Kidney (tissue), 22 donors: ENCODE data around the gene MEIKIN. TPM values are rescaled to one million over a fixed set of nuclear protein-coding genes. Genes with fewer than 3 reads are reported as not detected.

Experiments
- DNase-seq, 5 donors: peaks; one replicate each; pipeline ENCODE4 v3.0.0-alpha.2; 2013 to 2020
- FAIRE-seq: peaks from 2 replicates; lab custom pipeline; 2012; peaks lifted over from hg19 to GRCh38; lab: Jason Lieb, UNC
- H3K27ac ChIP-seq, 2 donors: one replicate each; pipeline ENCODE4 v1.7.0; 2013; ENCODE audit warnings: low read depth in 2 of 2, low read length in 2 of 2, inconsistent platforms in 1 of 2
- H3K27me3 ChIP-seq: one replicate; pipeline ENCODE4 v1.7.1; 2013; ENCODE audit warnings: low read length, inconsistent platforms; ENCODE audit not compliant: control insufficient read depth, insufficient read depth
- H3K36me3 ChIP-seq, 3 donors: one replicate each; pipeline versions ENCODE4 v1.7.0 to v1.7.1; 2013; ENCODE audit warnings: low read length in 3 of 3, control low read depth in 1 of 3, inconsistent platforms in 1 of 3; ENCODE audit not compliant: insufficient read depth in 3 of 3, control insufficient read depth in 2 of 3
- H3K4me1 ChIP-seq, 3 donors: one replicate each; pipeline versions ENCODE4 v1.7.0 to v1.7.1; 2013; ENCODE audit warnings: low read length in 3 of 3, inconsistent platforms in 1 of 3, low read depth in 1 of 3; ENCODE audit not compliant: control insufficient read depth in 2 of 3, insufficient read depth in 2 of 3
- H3K4me3 ChIP-seq, 3 donors: one replicate each; pipeline versions ENCODE4 v1.7.0 to v1.8.1; 2013; ENCODE audit warnings: low read length in 3 of 3, control low read depth in 1 of 3, inconsistent platforms in 1 of 3
- H3K9ac ChIP-seq, 3 donors: one replicate each; pipeline versions ENCODE4 v1.7.0 to v1.7.1; 2013; ENCODE audit warnings: low read length in 3 of 3, control low read depth in 1 of 3, inconsistent platforms in 1 of 3
- H3K9me3 ChIP-seq, 3 donors: one replicate each; pipeline versions ENCODE4 v1.7.0 to v1.7.1; 2013; ENCODE audit warnings: low read length in 3 of 3, control low read depth in 1 of 3, inconsistent platforms in 1 of 3; ENCODE audit not compliant: control insufficient read depth in 2 of 3, insufficient read depth in 1 of 3
- CTCF ChIP-seq: IDR thresholded peaks from 3 replicates; pipeline ENCODE4 v1.5.1; 2012; ENCODE audit warnings: mild to moderate bottlenecking, moderate library complexity, borderline replicate concordance; ENCODE audit not compliant: insufficient read depth; ENCODE audit errors: extremely low read depth
- intact Hi-C: fragments of 100-400 bp; cut with DNase I; formaldehyde crosslinking; loops from one replicate; pipeline ENCODE4 v1.11.1; 2022
- long read RNA-seq, 10 donors: library from polyadenylated mRNA in 1 of 10; unstranded in 1 of 10; transcript quantifications; one replicate each; pipeline ENCODE4 v2.0.0 and lab custom pipeline, GENCODE V29; 2021 to 2026
- polyA plus RNA-seq: library from polyadenylated mRNA; stranded (reverse); fragments of 350-450 nt; fragmentation: Illumina TruSeq; extraction: RNeasy Lipid Tissue Mini Kit (QIAGEN cat#74804); gene quantifications from one replicate; pipeline ENCODE4 v1.2.3, GENCODE V29; 2014; ENCODE audit warnings: low read depth, low replicate concordance; ENCODE audit not compliant: insufficient read depth
- total RNA-seq: library from RNA; stranded (reverse); fragmentation: NEBNext Ultra II Directional; extraction: Animal tissue kit (Norgen Biotek cat#: 25700); gene quantifications from one replicate; pipeline ENCODE4 v1.2.1, GENCODE V29; 2021
- donor health status: control.
- donor health status: control.
- donor health status: control.
- donor health status: control.
- donor health status: control.
- donor health status: DM: yes; HTN: yes; CAD: no.
- donor health status: Normal renal cell carcinoma (clear cell type).

The MEIKIN gene
- 0.63 TPM for total RNA-seq
- not detected for polyA plus RNA-seq
- long read RNA-seq, donor 1 = 0 reads
- long read RNA-seq, donor 2 = 0 reads
- long read RNA-seq, donor 3 = 0 reads
- long read RNA-seq, donor 4 = 0 reads
- long read RNA-seq, donor 5 = 0 reads
- long read RNA-seq, donor 6 = 0 reads
- long read RNA-seq, donor 7 = 0 reads
- long read RNA-seq, donor 8 = 0 reads
- long read RNA-seq, donor 9 = 0 reads
- long read RNA-seq, donor 10 = 0 reads

GRCh38 chr5:131945551-131946168 lies at the start of gene MEIKIN:
Gene MEIKIN, minus strand, starts transcription at chr5:131945663. Its CDS starts 158 bp downstream, at chr5:131945505.
- DNase-seq (no peak), FAIRE-seq (no peak)
- Histone ChIP-seq H3K27me3 (no peaks in the 10 kb centered on the region), H3K4me3 (no peak within 1 kb of the TSS), H3K4me1 (no peaks in the 10 kb centered on the region), H3K9ac (no peak within 1 kb of the TSS), H3K27ac (no peak within 1 kb of the TSS), H3K9me3 (no peaks in the 10 kb centered on the region), H3K36me3 (no peaks in the 10 kb centered on the region)
- TF ChIP-seq CTCF = no peak
- intact Hi-C loops = no loop called here

GRCh38 chr5:131994533-131995226 lies 49.2 kb upstream of the MEIKIN start:
- no peak for TF ChIP-seq CTCF
- Histone ChIP-seq H3K27ac (no peak overlapping the region), H3K9ac (no peak overlapping the region), H3K9me3 (no peaks in the 10 kb centered on the region), H3K27me3 (no peaks in the 10 kb centered on the region), H3K36me3 (no peaks in the 10 kb centered on the region), H3K4me3 (no peak overlapping the region), H3K4me1 (no peaks in the 10 kb centered on the region)
- DNase-seq = no peak
- intact Hi-C loops = no loop called here
- FAIRE-seq = no peak

GRCh38 chr5:131994090-131994489 lies 48.6 kb upstream of the MEIKIN start:
- peak in 1 of 5 donors; percentile 19 for DNase-seq

More at GRCh38 chr5:131994090-131994489, 48.6 kb upstream of the MEIKIN start:
- no peak overlapping the region for H3K27ac ChIP-seq
- no peak for FAIRE-seq
- no peaks in the 10 kb centered on the region for H3K4me1 ChIP-seq
- H3K9me3 ChIP-seq = no peaks in the 10 kb centered on the region
- no peaks in the 10 kb centered on the region for H3K36me3 ChIP-seq
- intact Hi-C loops = no loop called here
- no peak for TF ChIP-seq CTCF
- H3K9ac ChIP-seq = no peak overlapping the region
- H3K27me3 ChIP-seq = no peaks in the 10 kb centered on the region
- H3K4me3 ChIP-seq = no peak overlapping the region
